HepG2 (cell line): Measurements from ENCODE around the gene LOXL3. TPM values are rescaled to one million over a fixed set of nuclear protein-coding genes. Genes with fewer than 3 reads are reported as not detected.

Experiments
- AGO1 ChIP-seq: fragments of 200-400 bp; formaldehyde crosslinking; IDR thresholded peaks from 2 replicates; pipeline ENCODE4 v1.6.1; 2017; ENCODE audit warnings: mild to moderate bottlenecking, low read depth, low read length, moderate library complexity; ENCODE audit not compliant: poor library complexity, severe bottlenecking
- CCDC6 ChIP-seq: sonication (generic); formaldehyde crosslinking; IDR thresholded peaks from 2 replicates; pipeline ENCODE4 v1.8.1; 2022; ENCODE audit warnings: mild to moderate bottlenecking, missing genetic modification reagents, moderate library complexity
- ESRRA ChIP-seq: sonication (generic); formaldehyde crosslinking; IDR thresholded peaks from 2 replicates; pipeline ENCODE4 v1.5.1; 2020; ENCODE audit warnings: mild to moderate bottlenecking, low read depth, missing genetic modification reagents
- FIP1L1 ChIP-seq: fragments of 200-400 bp; formaldehyde crosslinking; IDR thresholded peaks from 2 replicates; pipeline ENCODE4 v1.6.1; 2018; ENCODE audit warnings: low read depth, mild to moderate bottlenecking, low read length, moderate library complexity, borderline replicate concordance; ENCODE audit not compliant: insufficient read depth
- GABPB1 ChIP-seq: IDR thresholded peaks from 2 replicates; pipeline ENCODE4 v1.6.1; 2016; ENCODE audit warnings: mild to moderate bottlenecking, missing genetic modification reagents, moderate library complexity, missing compliant biosample characterization
- GPN1 ChIP-seq: sonication (generic); formaldehyde crosslinking; IDR thresholded peaks from 2 replicates; pipeline ENCODE4 v1.5.1; 2020; ENCODE audit warnings: missing genetic modification reagents, borderline replicate concordance
- HCFC1 ChIP-seq: fragments of 150-350 bp; IDR thresholded peaks from 2 replicates; pipeline ENCODE4 v1.6.1; 2014; ENCODE audit warnings: low read depth, low read length
- HIVEP1 ChIP-seq: sonication (generic); formaldehyde crosslinking; IDR thresholded peaks from 2 replicates; pipeline ENCODE4 v1.4.0; 2020; ENCODE audit warnings: mild to moderate bottlenecking, missing genetic modification reagents
- HNRNPK ChIP-seq: fragments of 200-400 bp; formaldehyde crosslinking; IDR thresholded peaks from 2 replicates; pipeline ENCODE4 v1.6.1; 2018; ENCODE audit warnings: low read length, low read depth, moderate library complexity, mild to moderate bottlenecking; ENCODE audit not compliant: poor library complexity, severe bottlenecking
- NR3C1 ChIP-seq: sonication (generic); formaldehyde crosslinking; IDR thresholded peaks from 2 replicates; pipeline ENCODE4 v1.4.0; 2020; ENCODE audit warnings: missing genetic modification reagents
- PTBP1 ChIP-seq: fragments of 200-400 bp; formaldehyde crosslinking; IDR thresholded peaks from 2 replicates; pipeline ENCODE4 v1.6.1; 2018; ENCODE audit warnings: low read length, low read depth; ENCODE audit not compliant: poor library complexity, severe bottlenecking
- SMAD9 ChIP-seq: sonication (generic); formaldehyde crosslinking; IDR thresholded peaks from 2 replicates; pipeline ENCODE4 v1.5.1; 2020; ENCODE audit warnings: mild to moderate bottlenecking, missing genetic modification reagents
- SOX13 ChIP-seq, 3 experiments: fragments of 450-650 bp in 1 of 3; sonication (generic) in 1 of 3; formaldehyde crosslinking in 1 of 3; IDR thresholded peaks in 2 of 3; conservative IDR thresholded peaks in 1 of 3; 2 replicates each; pipeline versions ENCODE4 v1.5.0 to v1.6.1; 2016 to 2020; ENCODE audit warnings: antibody characterized with exemption in 1 of 3, mild to moderate bottlenecking in 1 of 3, missing compliant biosample characterization in 1 of 3, missing genetic modification reagents in 1 of 3, moderate library complexity in 1 of 3
- SP5 ChIP-seq: IDR thresholded peaks from 2 replicates; pipeline ENCODE4 v1.6.1; 2016; ENCODE audit warnings: low read depth, borderline replicate concordance
- TAF1 ChIP-seq: sonication (generic); formaldehyde crosslinking; IDR thresholded peaks from 2 replicates; pipeline ENCODE4 v1.4.0; 2020; ENCODE audit warnings: missing genetic modification reagents
- TRIM24 ChIP-seq: sonication (generic); formaldehyde crosslinking; IDR thresholded peaks from 2 replicates; pipeline ENCODE4 v1.8.0; 2022; ENCODE audit warnings: mild to moderate bottlenecking, missing genetic modification reagents
- ZFP41 ChIP-seq: sonication (generic); formaldehyde crosslinking; IDR thresholded peaks from 2 replicates; pipeline ENCODE4 v1.4.0; 2020; ENCODE audit warnings: mild to moderate bottlenecking, missing genetic modification reagents, borderline replicate concordance
- ZNF451 ChIP-seq: sonication (generic); formaldehyde crosslinking; IDR thresholded peaks from 2 replicates; pipeline ENCODE4 v1.5.0; 2020; ENCODE audit warnings: mild to moderate bottlenecking, missing genetic modification reagents
- ZNF562 ChIP-seq: sonication (generic); formaldehyde crosslinking; IDR thresholded peaks from 2 replicates; pipeline ENCODE4 v1.8.0; 2022; ENCODE audit warnings: missing genetic modification reagents, borderline replicate concordance
- ZNF569 ChIP-seq: sonication (generic); formaldehyde crosslinking; IDR thresholded peaks from 2 replicates; pipeline ENCODE4 v1.5.0; 2020; ENCODE audit warnings: mild to moderate bottlenecking, missing genetic modification reagents, moderate library complexity, borderline replicate concordance
- ZNF629 ChIP-seq: sonication (generic); formaldehyde crosslinking; conservative IDR thresholded peaks from 2 replicates; pipeline ENCODE4 v1.5.0; 2020; ENCODE audit warnings: missing genetic modification reagents
- ZNF746 ChIP-seq: sonication (generic); formaldehyde crosslinking; IDR thresholded peaks from 2 replicates; pipeline ENCODE4 v1.8.0; 2022; ENCODE audit warnings: mild to moderate bottlenecking, missing genetic modification reagents
- ZNF83 ChIP-seq: sonication (generic); formaldehyde crosslinking; IDR thresholded peaks from 2 replicates; pipeline ENCODE4 v1.4.0; 2020; ENCODE audit warnings: missing genetic modification reagents, mild to moderate bottlenecking, borderline replicate concordance
- polyA plus RNA-seq, 8 experiments: library from polyadenylated mRNA; depleted of rRNA in 3 of 8; stranded (reverse) in 7 of 8; unstranded in 1 of 8; fragments of >200 nt; fragmentation: Illumina TruSeq in 4 of 8; extraction: Trizol in 4 of 8; gene quantifications; 2 replicates each; pipeline versions ENCODE4 v1.2.1 to v1.2.3, GENCODE V29; 2011 to 2016; ENCODE audit warnings: low read depth in 4 of 8, missing spikeins in 1 of 8, mixed read lengths in 1 of 8; ENCODE audit not compliant: insufficient read depth in 1 of 8
- total RNA-seq, 5 experiments: library from RNA; depleted of rRNA; stranded (reverse); fragments of >200 nt; fragmentation: Illumina TruSeq; extraction: Trizol; gene quantifications; 2 replicates each; pipeline ENCODE4 v1.2.3, GENCODE V29; 2016; ENCODE audit warnings: low read depth in 1 of 5
- TF ChIP-seq, protein P1 (sequence below), 2 experiments: fragments of 450-650 bp in 1 of 2; sonication (generic) in 1 of 2; formaldehyde crosslinking; IDR thresholded peaks; 2 replicates each; pipeline versions ENCODE4 v1.5.0 to v1.8.0; 2020 to 2022; ENCODE audit warnings: mild to moderate bottlenecking in 1 of 2, missing genetic modification reagents in 1 of 2
- TF ChIP-seq, protein P2 (sequence below): sonication (generic); formaldehyde crosslinking; IDR thresholded peaks from 2 replicates; pipeline ENCODE4 v1.4.0; 2020; ENCODE audit warnings: missing genetic modification reagents, borderline replicate concordance

The LOXL3 gene
- total and polyA plus RNA-seq, 2 of the 13 experiments (the other 11 are each of a cell fraction or from before 2014, with no cell fraction given): 0.55 to 6.5 TPM

DNA sequence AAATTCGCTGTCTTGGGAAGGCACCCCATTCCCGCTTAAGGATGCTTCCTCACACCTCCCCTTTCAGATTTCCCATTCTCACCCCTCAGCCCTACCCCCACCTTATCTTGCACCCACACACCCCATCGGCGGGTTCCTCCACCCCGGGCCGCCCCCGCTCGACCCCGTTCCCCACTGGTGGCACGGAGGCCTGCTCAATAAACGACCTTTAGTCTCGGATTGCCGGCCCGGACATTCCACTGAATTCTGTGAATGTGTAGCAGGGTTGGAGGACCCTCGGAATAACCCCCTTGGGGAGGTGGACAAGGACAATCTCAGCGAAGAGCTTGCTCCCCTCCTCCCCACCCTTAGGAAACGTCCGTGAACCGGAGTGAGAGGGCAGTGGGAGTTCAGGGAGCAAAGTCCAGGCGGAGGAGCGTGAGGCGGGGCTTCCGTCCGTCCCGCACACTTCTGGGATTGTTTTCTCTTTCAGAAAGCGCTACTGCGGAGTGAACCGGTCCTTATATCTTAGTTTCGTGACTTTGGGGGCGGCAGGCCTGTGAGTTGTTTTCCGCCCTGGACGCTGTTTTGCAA is 51.5 kb downstream of the LOXL3 start (continued):
- TF ChIP-seq FIP1L1: no peak
- TF ChIP-seq, protein P1, sequence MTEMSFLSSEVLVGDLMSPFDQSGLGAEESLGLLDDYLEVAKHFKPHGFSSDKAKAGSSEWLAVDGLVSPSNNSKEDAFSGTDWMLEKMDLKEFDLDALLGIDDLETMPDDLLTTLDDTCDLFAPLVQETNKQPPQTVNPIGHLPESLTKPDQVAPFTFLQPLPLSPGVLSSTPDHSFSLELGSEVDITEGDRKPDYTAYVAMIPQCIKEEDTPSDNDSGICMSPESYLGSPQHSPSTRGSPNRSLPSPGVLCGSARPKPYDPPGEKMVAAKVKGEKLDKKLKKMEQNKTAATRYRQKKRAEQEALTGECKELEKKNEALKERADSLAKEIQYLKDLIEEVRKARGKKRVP (CRISPR knock-in tag; IDR thresholded peaks at IDR 0.05): no peak
- TF ChIP-seq ZNF629 (CRISPR knock-in tag): peak; percentile 46; the same call in 1 of the 2 replicates
- no peak for TF ChIP-seq GPN1 (CRISPR knock-in tag)
- no peak for TF ChIP-seq HIVEP1 (CRISPR knock-in tag)
- TF ChIP-seq ZNF746: peak; percentile 72
- no peak for TF ChIP-seq HCFC1
- TF ChIP-seq ZNF562: no peak
- TF ChIP-seq TAF1 (CRISPR knock-in tag): peak; percentile 82; the same call in 1 of the 2 replicates
- TF ChIP-seq CCDC6 (CRISPR knock-in tag): no peak
- TF ChIP-seq, protein P2, sequence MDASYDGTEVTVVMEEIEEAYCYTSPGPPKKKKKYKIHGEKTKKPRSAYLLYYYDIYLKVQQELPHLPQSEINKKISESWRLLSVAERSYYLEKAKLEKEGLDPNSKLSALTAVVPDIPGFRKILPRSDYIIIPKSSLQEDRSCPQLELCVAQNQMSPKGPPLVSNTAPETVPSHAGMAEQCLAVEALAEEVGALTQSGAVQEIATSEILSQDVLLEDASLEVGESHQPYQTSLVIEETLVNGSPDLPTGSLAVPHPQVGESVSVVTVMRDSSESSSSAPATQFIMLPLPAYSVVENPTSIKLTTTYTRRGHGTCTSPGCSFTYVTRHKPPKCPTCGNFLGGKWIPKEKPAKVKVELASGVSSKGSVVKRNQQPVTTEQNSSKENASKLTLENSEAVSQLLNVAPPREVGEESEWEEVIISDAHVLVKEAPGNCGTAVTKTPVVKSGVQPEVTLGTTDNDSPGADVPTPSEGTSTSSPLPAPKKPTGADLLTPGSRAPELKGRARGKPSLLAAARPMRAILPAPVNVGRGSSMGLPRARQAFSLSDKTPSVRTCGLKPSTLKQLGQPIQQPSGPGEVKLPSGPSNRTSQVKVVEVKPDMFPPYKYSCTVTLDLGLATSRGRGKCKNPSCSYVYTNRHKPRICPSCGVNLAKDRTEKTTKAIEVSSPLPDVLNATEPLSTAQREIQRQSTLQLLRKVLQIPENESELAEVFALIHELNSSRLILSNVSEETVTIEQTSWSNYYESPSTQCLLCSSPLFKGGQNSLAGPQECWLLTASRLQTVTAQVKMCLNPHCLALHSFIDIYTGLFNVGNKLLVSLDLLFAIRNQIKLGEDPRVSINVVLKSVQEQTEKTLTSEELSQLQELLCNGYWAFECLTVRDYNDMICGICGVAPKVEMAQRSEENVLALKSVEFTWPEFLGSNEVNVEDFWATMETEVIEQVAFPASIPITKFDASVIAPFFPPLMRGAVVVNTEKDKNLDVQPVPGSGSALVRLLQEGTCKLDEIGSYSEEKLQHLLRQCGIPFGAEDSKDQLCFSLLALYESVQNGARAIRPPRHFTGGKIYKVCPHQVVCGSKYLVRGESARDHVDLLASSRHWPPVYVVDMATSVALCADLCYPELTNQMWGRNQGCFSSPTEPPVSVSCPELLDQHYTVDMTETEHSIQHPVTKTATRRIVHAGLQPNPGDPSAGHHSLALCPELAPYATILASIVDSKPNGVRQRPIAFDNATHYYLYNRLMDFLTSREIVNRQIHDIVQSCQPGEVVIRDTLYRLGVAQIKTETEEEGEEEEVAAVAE (CRISPR knock-in tag): no peak
- no peak for TF ChIP-seq SMAD9 (CRISPR knock-in tag)
- TF ChIP-seq HNRNPK: peak; percentile 75
- TF ChIP-seq ZFP41 (CRISPR knock-in tag): no peak
- peak; percentile 90 for TF ChIP-seq SP5
- no peak for TF ChIP-seq NR3C1 (CRISPR knock-in tag)
- TF ChIP-seq SOX13 (IDR thresholded peaks at IDR 0.05): no peak
- peak in 1 of 2 experiments; percentile 75; a peak in 2 of 4 replicates for TF ChIP-seq SOX13 (CRISPR knock-in tag; conservative IDR thresholded peaks at IDR 0.05 in 1 of 2, IDR thresholded peaks at IDR 0.05 in 1 of 2)
- TF ChIP-seq ESRRA (CRISPR knock-in tag): peak; percentile 85; the same call in 1 of the 2 replicates
- no peak; the same call in 1 of the 2 replicates for TF ChIP-seq GABPB1
- peak; percentile 94; the same call in 1 of the 2 replicates for TF ChIP-seq ZNF569 (CRISPR knock-in tag)
- TF ChIP-seq TRIM24: no peak; the same call in 1 of the 2 replicates
- TF ChIP-seq ZNF83 (CRISPR knock-in tag): no peak; the same call in 1 of the 2 replicates
- no peak for TF ChIP-seq ZNF451
- TF ChIP-seq PTBP1: no peak
- peak; percentile 3 for TF ChIP-seq AGO1
